Daoy (cell line): ENCODE measurements around the gene MEIS1. TPM values are rescaled to one million over a fixed set of nuclear protein-coding genes. Genes with fewer than 3 reads are reported as not detected.
"Not testable (repeated sequence)": the region's sequence is repeated elsewhere in the genome, so short reads cannot be mapped to it uniquely, and the experiment has no call there.

Source experiments
- DNase-seq: peaks from one replicate; pipeline ENCODE4 v3.0.0-alpha.2; 2015; ENCODE audit warnings: low read depth
- total RNA-seq: library from RNA; depleted of rRNA; stranded (reverse); fragments of >200 nt; shearing (Covaris generic); gene quantifications from 2 replicates; pipeline ENCODE4 v1.2.3, GENCODE V29; 2014

The MEIS1 gene
- total RNA-seq, 1 experiment from 2014 or later, result 4.5 TPM

DNA sequence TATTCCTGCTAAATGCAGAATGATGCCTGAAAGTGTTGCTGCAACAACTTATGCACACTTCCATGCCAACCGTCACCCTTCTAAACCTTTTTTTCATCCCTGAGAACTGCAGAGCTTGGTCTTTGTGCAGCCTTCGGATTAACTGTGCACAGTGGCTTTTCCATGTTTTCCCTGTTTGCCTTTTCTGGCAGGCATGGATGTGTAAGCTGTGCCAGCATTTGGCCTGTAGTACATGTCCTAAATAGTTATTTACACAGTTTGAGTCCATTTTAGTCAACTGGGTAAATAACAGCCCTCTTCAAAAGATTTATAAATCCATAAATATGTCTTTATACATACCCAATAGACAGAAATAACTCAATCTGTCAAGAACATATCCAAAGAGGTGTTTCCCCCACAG is 31.5 kb downstream of the MEIS1 start:
- DNase-seq, result no peak

- no peak for DNase-seq
These were observed 32.8 kb downstream of the MEIS1 start for GRCh38 chr2:66467718-66468117.

DNA sequence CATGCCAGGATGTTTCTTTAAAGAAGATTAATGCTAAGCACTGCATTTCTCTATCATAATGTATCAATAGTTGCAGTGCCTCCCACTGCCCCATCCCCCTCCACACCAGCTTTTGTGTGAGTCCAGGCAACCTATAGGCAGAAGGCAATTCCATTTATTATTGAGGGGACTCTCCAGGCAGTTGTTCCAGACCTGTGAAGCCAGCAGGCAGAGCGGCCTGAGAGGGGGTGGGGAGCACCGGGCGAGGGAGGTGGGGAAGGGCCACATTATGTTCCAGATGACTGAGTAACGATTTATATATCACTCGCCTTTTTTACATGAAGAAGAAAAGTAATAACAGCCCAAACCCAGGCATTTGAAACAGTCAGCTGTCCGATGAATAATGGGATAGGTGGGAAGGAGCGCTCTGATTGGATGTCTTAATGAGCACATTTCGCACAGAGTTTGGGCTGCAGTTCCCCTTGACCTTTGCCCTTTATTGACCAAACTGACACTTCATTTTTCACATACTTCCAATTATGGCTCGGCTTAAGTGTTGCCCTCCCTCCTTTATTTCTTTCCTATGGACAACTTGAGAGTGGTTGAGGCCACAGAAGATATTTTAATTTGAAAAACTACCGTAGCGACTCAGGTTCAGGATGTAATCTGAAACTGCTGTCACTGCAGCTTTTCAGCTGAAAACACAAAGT is 34.4 kb downstream of the MEIS1 start:
- DNase-seq, result no peak

- DNase-seq, result no peak
These were observed 35.3 kb downstream of the MEIS1 start for GRCh38 chr2:66470199-66470598.

DNA sequence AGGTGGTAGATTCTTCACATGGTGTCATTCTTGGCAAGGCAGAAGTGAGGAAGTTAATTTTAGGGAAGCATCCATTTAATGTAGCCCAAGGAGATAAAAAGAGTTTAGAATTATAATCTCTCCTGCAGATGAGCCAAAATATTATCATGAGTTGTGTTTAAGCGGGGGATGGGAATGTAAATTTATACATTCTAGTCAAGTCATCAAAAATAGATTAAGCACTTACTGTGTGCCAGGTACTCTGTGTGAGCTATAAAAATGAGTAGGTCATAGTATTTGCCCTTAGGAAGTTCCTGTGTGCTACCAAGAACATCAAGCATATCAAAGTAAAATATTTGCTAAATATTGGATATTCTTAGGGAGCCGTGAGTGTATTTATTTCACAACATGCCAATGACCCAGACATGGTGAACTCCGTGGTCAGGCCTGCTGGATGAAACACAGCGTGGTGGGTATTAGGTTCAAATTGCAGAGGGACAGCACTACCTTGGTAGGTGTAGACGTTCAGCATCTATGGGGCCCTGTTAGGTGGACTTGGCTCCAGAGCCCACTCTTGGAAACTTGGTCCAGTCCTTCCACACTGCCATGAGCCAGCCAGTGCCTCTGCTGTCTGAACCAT is 37.4 kb downstream of the MEIS1 start:
- no peak for DNase-seq

DNA sequence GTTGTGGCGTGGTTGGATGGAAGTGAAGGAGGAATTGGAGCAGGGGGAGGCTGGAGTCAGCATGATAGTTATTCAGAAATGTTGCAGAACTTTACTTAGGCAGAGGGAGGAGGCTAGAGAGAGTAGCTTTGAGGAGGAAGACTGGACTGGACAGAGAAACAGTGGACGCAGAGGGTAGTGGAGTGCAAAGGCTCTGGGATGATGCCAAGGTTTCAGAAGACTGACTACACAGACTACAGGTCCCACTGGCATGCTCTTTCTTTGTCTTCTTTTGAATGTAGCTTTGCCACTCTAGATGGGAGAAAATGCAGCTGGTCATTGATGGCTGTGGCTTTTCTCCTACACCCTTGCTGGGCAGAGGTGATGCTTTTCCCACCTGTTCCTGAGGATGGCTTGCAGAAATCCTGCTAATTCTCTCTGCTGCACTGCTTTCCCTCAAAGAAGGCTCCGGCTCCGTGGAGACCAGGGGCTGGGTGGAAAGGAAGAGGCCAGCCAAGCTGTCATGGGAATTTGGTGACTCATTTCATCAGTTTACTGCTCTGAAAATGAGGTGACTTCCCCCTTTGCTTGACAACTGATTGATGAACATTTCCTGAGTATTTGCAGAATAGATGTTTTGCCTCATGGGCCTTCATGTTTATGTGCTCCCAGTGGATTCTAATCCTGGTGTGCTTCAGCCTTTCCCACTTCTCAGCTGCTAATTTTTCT is 42.4 kb downstream of the MEIS1 start:
- no peak for DNase-seq

DNA sequence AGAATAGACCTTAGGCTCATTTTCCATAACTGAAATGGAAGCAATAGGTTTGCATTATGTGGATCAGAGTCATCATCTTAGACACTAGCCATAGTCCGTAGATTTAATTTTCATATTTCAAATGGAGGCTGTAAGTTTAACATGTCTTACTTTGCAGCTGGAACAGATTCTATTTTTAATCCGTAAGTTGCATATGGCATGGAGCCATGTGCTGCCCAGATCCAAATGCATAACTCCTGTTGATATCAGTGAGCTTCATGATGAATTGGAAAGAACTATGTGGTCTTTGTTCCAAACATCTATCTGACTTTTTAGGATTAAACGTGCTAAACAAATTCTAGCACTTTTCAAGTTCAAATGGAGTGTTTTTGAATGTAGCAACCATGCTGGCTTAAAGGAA is 43.4 kb downstream of the MEIS1 start:
- no peak for DNase-seq

DNA sequence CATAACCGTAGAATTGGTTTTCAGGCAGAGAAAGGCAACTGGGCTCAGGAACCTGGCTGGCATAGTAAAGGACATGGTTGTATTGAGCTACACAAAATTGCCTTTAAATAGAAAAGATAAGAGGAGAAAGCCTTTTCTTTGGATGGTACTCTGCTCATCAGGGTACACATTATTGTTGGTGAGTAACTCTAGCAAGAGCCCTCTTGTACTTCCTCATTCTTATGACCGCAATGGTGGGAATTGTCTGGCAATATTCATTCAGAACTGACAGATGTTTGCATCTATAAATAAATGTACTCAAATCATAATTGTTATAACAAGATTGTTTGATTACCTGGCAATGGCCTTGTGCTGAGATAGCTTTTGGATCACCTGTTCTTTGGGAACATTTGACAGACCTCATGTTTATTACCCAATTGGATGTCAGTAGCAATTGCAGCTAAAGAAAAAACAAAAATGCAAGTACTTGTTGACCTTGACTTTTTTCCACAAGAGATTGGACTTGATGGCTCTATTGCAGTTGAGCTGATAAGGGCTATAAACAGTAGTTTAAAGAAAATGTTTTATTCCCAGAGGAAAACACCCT is 43.9 kb downstream of the MEIS1 start:
- no peak for DNase-seq

DNA sequence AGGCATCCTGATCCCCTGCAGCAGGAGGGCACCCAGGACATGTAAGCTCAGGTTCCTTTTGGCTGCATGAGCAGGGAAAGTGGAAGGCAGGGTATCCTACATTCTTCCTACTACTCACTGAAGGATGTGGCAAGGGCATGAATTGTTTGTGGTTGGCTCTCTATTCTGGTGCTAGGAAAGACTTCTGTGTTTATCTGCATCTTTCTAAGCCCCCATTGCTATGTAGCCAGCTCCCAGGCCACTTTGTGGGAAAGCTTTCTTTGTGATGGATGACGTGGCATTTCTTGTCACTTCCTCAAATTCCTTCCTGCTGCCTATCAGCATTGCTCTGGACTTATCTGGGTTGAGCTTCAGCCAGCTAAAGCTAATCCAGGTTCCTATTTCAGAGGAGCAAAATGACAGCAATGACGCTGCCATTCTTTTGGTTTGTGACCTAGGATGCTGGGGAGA is 46.2 kb downstream of the MEIS1 start:
- DNase-seq, result peak; percentile 60

- not testable (repeated sequence) for DNase-seq
These were observed 50.3 kb downstream of the MEIS1 start for GRCh38 chr2:66485252-66485651.

DNA sequence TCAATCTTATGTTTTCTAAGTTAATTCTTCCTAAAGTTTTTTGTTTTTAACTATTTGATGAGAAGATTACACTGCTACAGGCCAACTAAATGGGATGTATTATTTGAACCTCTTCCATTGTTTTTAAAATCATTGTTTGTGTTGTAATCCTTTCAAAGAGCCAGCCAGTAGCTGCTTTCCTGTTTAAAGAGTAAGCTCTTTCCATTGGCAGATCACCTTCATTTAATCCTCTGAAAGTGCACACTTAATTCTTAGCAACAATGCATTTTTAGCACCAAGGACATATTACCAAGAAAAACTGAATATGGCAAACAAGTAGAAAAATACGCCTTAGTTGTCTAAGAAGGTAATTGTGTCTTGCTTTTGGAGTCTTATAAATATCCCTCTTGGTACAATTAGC is 54.0 kb downstream of the MEIS1 start:
- DNase-seq, result no peak

DNA sequence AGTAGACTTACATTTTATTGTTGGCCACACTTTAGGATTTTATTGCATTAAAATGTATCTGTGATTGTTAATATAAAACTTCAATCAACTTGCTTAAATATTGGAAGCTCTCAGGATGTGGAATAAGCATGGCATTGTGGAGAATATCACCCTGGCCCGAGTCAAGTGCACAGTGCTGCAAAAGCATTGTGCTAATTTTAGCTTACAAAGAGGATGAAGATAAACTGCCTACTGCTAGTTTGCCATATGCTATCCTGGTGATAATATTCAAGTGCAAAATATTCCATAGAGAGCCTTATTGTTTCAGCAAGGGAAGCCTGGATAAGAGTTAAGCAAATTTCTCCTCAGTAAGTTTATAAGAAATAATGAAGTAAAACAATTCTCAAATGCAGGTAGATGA is 54.5 kb downstream of the MEIS1 start:
- DNase-seq, result no peak

DNA sequence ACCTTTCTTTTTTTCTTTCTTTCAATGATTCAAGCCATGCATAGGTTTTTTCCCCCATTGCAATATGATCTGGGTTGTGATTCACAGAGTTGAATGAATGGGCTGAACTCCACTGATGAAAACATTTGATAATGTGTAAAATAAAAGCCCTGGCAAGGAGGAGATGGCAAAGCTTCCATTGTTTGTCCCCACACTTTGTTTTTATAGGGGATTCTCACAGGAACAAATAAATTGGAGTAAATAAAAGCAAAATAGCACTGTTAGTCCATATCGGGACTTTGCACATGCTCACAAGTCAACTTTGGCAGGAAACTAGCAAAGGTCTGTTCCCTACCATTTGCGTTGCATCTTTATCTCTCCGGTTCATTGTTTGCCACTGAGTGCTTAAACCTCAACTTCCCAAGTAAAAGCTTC is 55.7 kb downstream of the MEIS1 start:
- DNase-seq, result peak; percentile 24

DNA sequence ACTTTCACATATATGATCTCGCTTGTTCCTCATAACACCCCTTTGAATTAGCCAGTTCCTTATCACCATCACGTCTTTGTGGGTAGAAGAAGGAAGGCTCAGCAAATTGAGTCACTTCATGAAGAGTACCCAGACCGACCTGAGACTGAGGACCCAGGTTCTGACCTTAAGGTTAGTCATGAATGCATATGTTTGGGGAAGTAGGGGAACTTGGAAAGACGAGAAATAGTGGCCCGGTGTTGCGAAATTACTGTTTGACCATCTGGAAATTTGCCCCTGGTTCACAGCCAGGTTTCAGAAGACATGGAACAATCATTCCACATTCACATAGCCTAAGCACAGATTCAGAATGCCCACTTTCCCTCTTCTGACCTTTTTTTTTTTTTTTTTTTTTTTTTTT is 59.8 kb downstream of the MEIS1 start:
- DNase-seq, result peak; percentile 18

GRCh38 chr2:66495788-66496640 is 61.1 kb downstream of the MEIS1 start:
- peak; percentile 77 for DNase-seq

DNA sequence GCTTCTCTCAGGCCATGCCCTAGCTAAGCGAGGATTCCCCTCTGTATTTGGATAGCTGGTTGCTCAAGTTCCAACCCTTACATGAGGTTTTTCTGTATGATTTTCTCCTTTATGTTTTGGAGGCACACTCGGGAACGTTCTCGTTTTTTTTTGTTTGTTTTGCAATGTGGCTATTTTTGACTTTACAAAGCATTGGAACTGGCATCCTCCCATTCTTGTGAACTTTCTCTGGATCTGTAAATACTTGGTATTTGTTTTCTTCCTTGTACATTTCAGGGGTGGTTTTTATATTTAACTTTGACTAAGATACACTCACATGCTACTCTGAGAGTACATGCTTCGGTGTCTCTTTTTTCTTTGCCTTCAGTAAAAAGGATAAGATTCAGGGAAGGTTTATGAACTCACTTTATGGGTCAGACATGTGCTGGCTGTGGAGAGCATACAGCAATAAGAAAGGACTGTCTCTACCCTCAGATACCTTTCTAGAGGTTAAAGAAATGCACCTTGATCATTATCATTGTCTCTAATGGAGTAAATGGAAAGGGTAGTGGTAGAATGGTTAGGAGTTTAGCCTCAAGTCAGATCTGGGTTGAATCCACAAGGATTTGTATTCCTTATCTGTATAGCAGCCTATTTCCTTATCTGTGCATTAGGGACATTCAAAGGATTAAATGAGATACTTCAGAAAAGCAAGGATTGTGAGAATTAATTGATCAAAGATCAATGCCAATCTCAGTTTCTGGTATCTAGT is 61.9 kb downstream of the MEIS1 start:
- DNase-seq, result no peak

GRCh38 chr2:66497431-66498288 is 62.7 kb downstream of the MEIS1 start:
- no peak for DNase-seq

DNA sequence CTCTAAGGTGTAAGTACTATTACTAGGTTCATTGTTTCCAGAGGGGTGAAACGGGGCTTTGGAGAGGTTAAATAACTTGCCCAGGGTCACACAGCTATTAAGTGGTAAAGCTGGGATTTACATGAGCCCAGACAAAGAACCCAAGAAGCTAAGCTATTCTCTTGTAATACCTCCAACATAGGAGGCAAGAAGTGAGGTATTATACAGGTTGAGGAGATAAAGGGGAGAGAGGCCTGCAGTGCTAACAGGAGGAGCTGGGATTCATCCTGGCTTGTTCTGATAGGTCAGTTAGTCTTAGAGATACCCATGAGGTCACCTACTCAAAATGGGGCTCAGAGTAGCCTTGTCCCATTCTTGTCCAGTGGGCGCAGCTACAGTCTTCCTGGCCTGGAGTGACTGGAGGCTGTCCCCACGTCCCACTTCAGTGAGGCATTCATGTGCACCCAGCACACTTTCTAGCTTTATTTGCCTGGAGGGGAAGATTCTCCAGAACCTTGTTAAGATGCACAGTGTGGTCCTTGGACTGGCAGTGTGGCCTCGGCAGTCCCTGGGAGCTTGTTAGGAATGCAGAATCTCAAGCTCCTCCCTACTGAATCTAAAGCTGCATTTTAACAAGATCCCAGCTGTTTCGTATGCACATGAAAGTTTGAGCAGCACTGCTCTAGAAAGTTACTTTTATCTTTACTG is 63.5 kb downstream of the MEIS1 start:
- no peak for DNase-seq

- DNase-seq, result no peak
These were observed 66.3 kb downstream of the MEIS1 start for GRCh38 chr2:66501267-66501666.
